Keratinocyte (primary cell): ENCODE results near the gene DHODH. TPM values are rescaled to one million over a fixed set of nuclear protein-coding genes. Genes with fewer than 3 reads are reported as not detected.

Source experiments
- DNase-seq: peaks from one replicate; pipeline ENCODE4 v3.0.0-alpha.2; 2011; ENCODE audit warnings: low read depth, missing footprints, low spot score
- FAIRE-seq: peaks from 2 replicates; lab custom pipeline; 2011; peaks lifted over from hg19 to GRCh38; lab: Jason Lieb, UNC
- H2AFZ ChIP-seq: 2 replicates; pipeline ENCODE4 v1.6.0; 2012; ENCODE audit warnings: low read length, control low read depth, inconsistent platforms; ENCODE audit not compliant: control insufficient read depth
- H3K27ac ChIP-seq: 2 replicates; pipeline ENCODE4 v1.5.1; 2011; ENCODE audit warnings: low read length; ENCODE audit not compliant: control insufficient read depth, insufficient read depth
- H3K27me3 ChIP-seq: 3 replicates; pipeline ENCODE4 v1.6.0; 2011; ENCODE audit warnings: low read length; ENCODE audit not compliant: control insufficient read depth, insufficient read depth; ENCODE audit errors: extremely low read depth
- H3K36me3 ChIP-seq, 2 experiments: 2 replicates in 1 of 2; 3 replicates in 1 of 2; pipeline ENCODE4 v1.5.1; 2011; ENCODE audit warnings: low read length in 2 of 2, mild to moderate bottlenecking in 1 of 2; ENCODE audit not compliant: control insufficient read depth in 2 of 2, insufficient read depth in 2 of 2; ENCODE audit errors: extremely low read depth in 1 of 2
- H3K4me1 ChIP-seq: 3 replicates; pipeline ENCODE4 v1.5.1; 2011; ENCODE audit warnings: low read length; ENCODE audit not compliant: control insufficient read depth, insufficient read depth; ENCODE audit errors: extremely low read depth
- H3K4me2 ChIP-seq: 3 replicates; pipeline ENCODE4 v1.6.0; 2011; ENCODE audit warnings: low read depth, low read length; ENCODE audit not compliant: control insufficient read depth, insufficient read depth; ENCODE audit errors: extremely low read depth
- H3K4me3 ChIP-seq, 3 experiments: fragments of 200-600 bp in 1 of 3; sonication (generic) in 1 of 3; 2 replicates in 2 of 3; 3 replicates in 1 of 3; pipeline ENCODE4 v1.5.1; 2011 to 2016; ENCODE audit warnings: low read length in 3 of 3, mild to moderate bottlenecking in 3 of 3, control low read depth in 2 of 3, inconsistent platforms in 1 of 3, low read depth in 1 of 3, mixed read lengths in 1 of 3, mixed run types in 1 of 3, moderate library complexity in 1 of 3; ENCODE audit not compliant: control insufficient read depth in 2 of 3, insufficient read depth in 2 of 3; ENCODE audit errors: extremely low read depth in 1 of 3
- H3K79me2 ChIP-seq: 2 replicates; pipeline ENCODE4 v1.6.0; 2012; ENCODE audit warnings: low read length; ENCODE audit not compliant: control insufficient read depth, insufficient read depth
- H3K9ac ChIP-seq: 3 replicates; pipeline ENCODE4 v1.6.0; 2011; ENCODE audit warnings: low read length; ENCODE audit not compliant: control insufficient read depth, insufficient read depth; ENCODE audit errors: extremely low read depth
- H3K9me1 ChIP-seq: 3 replicates; pipeline ENCODE4 v1.6.0; 2011; ENCODE audit warnings: low read length; ENCODE audit not compliant: control insufficient read depth, insufficient read depth; ENCODE audit errors: extremely low read depth
- H3K9me3 ChIP-seq: 2 replicates; pipeline ENCODE4 v1.5.1; 2012; ENCODE audit warnings: low read depth, low read length; ENCODE audit not compliant: control insufficient read depth
- H4K20me1 ChIP-seq: 3 replicates; pipeline ENCODE4 v1.6.0; 2011; ENCODE audit warnings: low read length; ENCODE audit not compliant: control insufficient read depth, insufficient read depth; ENCODE audit errors: extremely low read depth
- EZH2 ChIP-seq: IDR thresholded peaks from one replicate; pipeline ENCODE4 v1.6.1; 2012; ENCODE audit warnings: inconsistent platforms, mild to moderate bottlenecking, low read length, moderate library complexity
- dilution Hi-C: fragments of 300-500 bp; cut with MboI; formaldehyde crosslinking; loops from one replicate; pipeline ENCODE4 v1.7.0; 2020; ENCODE audit warnings: low sequenced_read_pairs; ENCODE audit not compliant: extremely low pct_ligation_motif_present
- polyA plus RNA-seq, 5 experiments: library from polyadenylated mRNA; depleted of rRNA in 3 of 5; stranded (reverse) in 3 of 5; stranded (forward) in 1 of 5; unstranded in 1 of 5; fragments of >200 nt; gene quantifications; 1 replicate in 1 of 5; 2 replicates in 3 of 5; 3 replicates in 1 of 5; pipeline versions ENCODE4 v1.2.1 to v1.2.3, GENCODE V29; 2011 to 2012; ENCODE audit warnings: missing spikeins in 2 of 5, low read depth in 1 of 5, low replicate concordance in 1 of 5
- TF ChIP-seq, protein P1 (sequence below), 3 experiments: IDR thresholded peaks in 1 of 3; conservative IDR thresholded peaks in 1 of 3; optimal IDR thresholded peaks in 1 of 3; 2 replicates in 2 of 3; 3 replicates in 1 of 3; pipeline versions ENCODE3 to v1.5.1; 2011; ENCODE audit warnings: low read length in 3 of 3, mild to moderate bottlenecking in 3 of 3, moderate library complexity in 2 of 3, control low read depth in 1 of 3, inconsistent platforms in 1 of 3; ENCODE audit not compliant: insufficient read depth in 2 of 3; ENCODE audit errors: extremely low read depth in 1 of 3

DHODH gene
- polyA plus RNA-seq, 1 donor (not counting 4 experiments of a cell fraction or from before 2014, with no cell fraction given) = 5.4 TPM

DNA sequence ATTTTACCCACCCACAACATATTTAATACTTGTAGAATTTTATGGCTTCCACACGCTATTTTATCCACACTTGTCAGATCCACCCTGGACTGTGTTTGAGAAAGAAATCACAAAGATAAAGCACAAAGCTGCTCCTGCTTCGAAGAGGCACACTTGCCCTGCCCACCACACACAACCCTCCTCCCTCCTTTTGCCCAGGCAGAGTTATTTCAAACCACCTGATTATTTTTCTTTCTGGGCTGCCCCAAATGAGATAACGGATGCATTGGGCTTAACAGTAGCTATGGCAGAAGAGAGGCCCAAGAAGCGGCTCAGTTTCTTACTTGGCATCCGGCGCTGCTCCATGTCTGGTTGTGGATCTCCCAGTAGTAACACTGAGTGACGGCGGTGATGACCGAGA lies 35.5 kb upstream of the DHODH start:
- no peak for FAIRE-seq
- H3K4me2 ChIP-seq = no peak overlapping the region
- DNase-seq = no peak
- no peak overlapping the region for H2AFZ ChIP-seq
- dilution Hi-C loops = no loop called here
- H3K36me3 ChIP-seq = no peaks in the 10 kb centered on the region
- no peaks in the 10 kb centered on the region for H3K9me1 ChIP-seq
- no peaks in the 10 kb centered on the region for H3K9me3 ChIP-seq
- no peaks in the 10 kb centered on the region for H3K79me2 ChIP-seq
- TF ChIP-seq EZH2 = no peak
- TF ChIP-seq, protein P1, sequence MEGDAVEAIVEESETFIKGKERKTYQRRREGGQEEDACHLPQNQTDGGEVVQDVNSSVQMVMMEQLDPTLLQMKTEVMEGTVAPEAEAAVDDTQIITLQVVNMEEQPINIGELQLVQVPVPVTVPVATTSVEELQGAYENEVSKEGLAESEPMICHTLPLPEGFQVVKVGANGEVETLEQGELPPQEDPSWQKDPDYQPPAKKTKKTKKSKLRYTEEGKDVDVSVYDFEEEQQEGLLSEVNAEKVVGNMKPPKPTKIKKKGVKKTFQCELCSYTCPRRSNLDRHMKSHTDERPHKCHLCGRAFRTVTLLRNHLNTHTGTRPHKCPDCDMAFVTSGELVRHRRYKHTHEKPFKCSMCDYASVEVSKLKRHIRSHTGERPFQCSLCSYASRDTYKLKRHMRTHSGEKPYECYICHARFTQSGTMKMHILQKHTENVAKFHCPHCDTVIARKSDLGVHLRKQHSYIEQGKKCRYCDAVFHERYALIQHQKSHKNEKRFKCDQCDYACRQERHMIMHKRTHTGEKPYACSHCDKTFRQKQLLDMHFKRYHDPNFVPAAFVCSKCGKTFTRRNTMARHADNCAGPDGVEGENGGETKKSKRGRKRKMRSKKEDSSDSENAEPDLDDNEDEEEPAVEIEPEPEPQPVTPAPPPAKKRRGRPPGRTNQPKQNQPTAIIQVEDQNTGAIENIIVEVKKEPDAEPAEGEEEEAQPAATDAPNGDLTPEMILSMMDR (optimal IDR thresholded peaks at IDR 0.05 in 1 of 3, IDR thresholded peaks at IDR 0.05 in 1 of 3, conservative IDR thresholded peaks at IDR 0.05 in 1 of 3; ENCODE audit: extremely low read depth in 1 of 3, insufficient read depth in 2 of 3, low read length in 3 of 3) = no peak
- H3K27me3 ChIP-seq = no peaks in the 10 kb centered on the region
- H3K27ac ChIP-seq = no peak overlapping the region
- no peak overlapping the region for H3K9ac ChIP-seq
- H3K4me3 ChIP-seq = no peak overlapping the region
- H3K4me1 ChIP-seq = no peaks in the 10 kb centered on the region
- H4K20me1 ChIP-seq = no peaks in the 10 kb centered on the region

GRCh38 chr16:71974068-71974818 lies 34.3 kb upstream of the DHODH start:
- no peak overlapping the region for H3K9ac ChIP-seq
- no peak overlapping the region for H3K4me3 ChIP-seq
- FAIRE-seq (no peak), DNase-seq (no peak)
- H3K9me3 ChIP-seq = no peaks in the 10 kb centered on the region
- TF ChIP-seq, protein P1 (optimal IDR thresholded peaks at IDR 0.05 in 1 of 3, IDR thresholded peaks at IDR 0.05 in 1 of 3, conservative IDR thresholded peaks at IDR 0.05 in 1 of 3; ENCODE audit: extremely low read depth in 1 of 3, insufficient read depth in 2 of 3, low read length in 3 of 3) = no peak
- TF ChIP-seq EZH2 = no peak
- H3K36me3 ChIP-seq = no peaks in the 10 kb centered on the region
- dilution Hi-C loops = no loop called here
- no peak overlapping the region for H3K4me2 ChIP-seq
- no peaks in the 10 kb centered on the region for H3K4me1 ChIP-seq
- H3K9me1 ChIP-seq = no peaks in the 10 kb centered on the region
- H4K20me1 ChIP-seq = no peaks in the 10 kb centered on the region
- H3K79me2 ChIP-seq = no peaks in the 10 kb centered on the region
- no peak overlapping the region for H2AFZ ChIP-seq
- H3K27me3 ChIP-seq = no peaks in the 10 kb centered on the region
- H3K27ac ChIP-seq = no peak overlapping the region
